ENCODE results near the gene CPVL. TPM values are rescaled to one million over a fixed set of nuclear protein-coding genes. Genes with fewer than 3 reads are reported as not detected.

The CPVL gene
- total and polyA plus RNA-seq, 2 of the 4 experiments (the other 2 are of a cell fraction) = not detected

GRCh38 chr7:29042824-29043231, 103.5 kb downstream of the CPVL start:
- Histone ChIP-seq H2AK9ac (replicated peaks; ENCODE audit: low read depth, low read length, poor library complexity) (no peak overlapping the region), H3K56ac (ENCODE audit: extremely low read depth, insufficient read depth, low read length) (no peak overlapping the region), H3K4me3 (ENCODE audit: insufficient read depth, low read depth, low read length) (no peak overlapping the region), H2BK120ac (ENCODE audit: low read depth, low read length) (no peak overlapping the region), H3K4me1 (ENCODE audit: control insufficient read depth, insufficient read depth, low read length) (no peaks in the 10 kb centered on the region), H2BK5ac (ENCODE audit: low read depth, low read length, poor library complexity, severe bottlenecking) (no peak overlapping the region), H3K36me3 (ENCODE audit: control insufficient read depth, insufficient read depth, low read length) (no peaks in the 10 kb centered on the region), H2BK15ac (ENCODE audit: low read depth, low read length) (no peak overlapping the region), H3K9me3 (ENCODE audit: control insufficient read depth, insufficient read depth, low read length) (no peaks in the 10 kb centered on the region), H3K27me3 (ENCODE audit: control insufficient read depth, insufficient read depth, low read length) (0 out of 2 replicates have a peak, but pooled peaks cover 2% of the 10 kb centered on the region), H3K9ac (ENCODE audit: low read depth, low read length) (no peak overlapping the region), H2BK20ac (ENCODE audit: low read depth, low read length) (no peak overlapping the region), H4K91ac (ENCODE audit: insufficient read depth, low read depth, low read length) (no peak overlapping the region), H3K9me1 (ENCODE audit: insufficient read depth, low read length) (no peaks in the 10 kb centered on the region), H3K4ac (ENCODE audit: low read depth, low read length) (no peak overlapping the region), H3K4me2 (ENCODE audit: low read depth, low read length) (no peak overlapping the region), H3K14ac (replicated peaks; ENCODE audit: low read depth, low read length) (no peak overlapping the region), H4K8ac (ENCODE audit: low read depth in 2 of 2, low read length in 2 of 2) (no peak overlapping the region), H3K79me1 (ENCODE audit: low read depth in 1 of 2, low read length in 2 of 2) (no peaks in the 10 kb centered on the region), H3K27ac (ENCODE audit: insufficient read depth, low read length) (no peak overlapping the region), H3K18ac (ENCODE audit: low read depth, low read length) (no peak overlapping the region), H2AFZ (replicated peaks; ENCODE audit: low read length, poor library complexity) (no peak overlapping the region), H4K20me1 (ENCODE audit: insufficient read depth, low read length) (no peaks in the 10 kb centered on the region), H4K5ac (ENCODE audit: low read depth, low read length) (no peak overlapping the region), H2AK5ac (ENCODE audit: low read depth, low read length) (no peak overlapping the region), H3K23ac (ENCODE audit: low read depth, low read length) (no peak overlapping the region)
- ATAC-seq (ENCODE audit: low read depth) (no peak), DNase-seq (no peak)
- ChIA-PET CTCF (no interaction called here), POLR2A (ENCODE audit: unreplicated experiment) (no interaction called here)
- in situ Hi-C loops (cut with MboI; ENCODE audit: low sequenced_read_pairs) = no loop called here
- BruUV-seq (replicated peaks) = no TSS peak
- TF ChIP-seq CHD1 (IDR thresholded peaks at IDR 0.05; ENCODE audit: low read depth, low read length) (no peak), SMC3 (IDR thresholded peaks at IDR 0.05; ENCODE audit: low read depth, low read length) (no peak), MAZ (IDR thresholded peaks at IDR 0.05; ENCODE audit: borderline replicate concordance, low read depth, low read length) (no peak), CTCF (conservative IDR thresholded peaks at IDR 0.05; ENCODE audit: low read depth, low read length) (no peak), ELK1 (IDR thresholded peaks at IDR 0.05; ENCODE audit: borderline replicate concordance, low read depth, low read length) (no peak), CEBPB (IDR thresholded peaks at IDR 0.05; ENCODE audit: low read depth, low read length) (no peak), USF2 (IDR thresholded peaks at IDR 0.05; ENCODE audit: low read depth, low read length) (no peak), RCOR1 (IDR thresholded peaks at IDR 0.05; ENCODE audit: insufficient replicate concordance, low read length) (no peak), MXI1 (IDR thresholded peaks at IDR 0.05; ENCODE audit: borderline replicate concordance, low read depth, low read length) (no peak), FOS (IDR thresholded peaks at IDR 0.05; ENCODE audit: low read depth, low read length) (no peak), RAD21 (IDR thresholded peaks at IDR 0.05; ENCODE audit: low read length) (no peak), NFE2L2 (IDR thresholded peaks at IDR 0.05; ENCODE audit: low read depth, low read length) (no peak), MAFK (IDR thresholded peaks at IDR 0.05; ENCODE audit: low read depth, low read length) (no peak), BHLHE40 (IDR thresholded peaks at IDR 0.05; ENCODE audit: low read depth, low read length) (no peak), RFX5 (IDR thresholded peaks at IDR 0.05; ENCODE audit: low read depth, low read length) (no peak)
- no CpG with 5 or more reads among the region's 4 CpGs for WGBS, 2 experiments (ENCODE audit: extremely low coverage in 2 of 2, insufficient read length in 1 of 2)
- dilution Hi-C loops (cut with HindIII; ENCODE audit: low sequenced_read_pairs, unreplicated experiment) = no loop called here
- intact Hi-C loops (cut with micrococcal nuclease) = no loop called here

Measured in IMR-90 (cell line).